ENCODE data around the gene CUX1.
"Not testable (repeated sequence)": the region's sequence is repeated elsewhere in the genome, so short reads cannot be mapped to it uniquely, and the experiment has no call there.

CUX1 gene

DNA sequence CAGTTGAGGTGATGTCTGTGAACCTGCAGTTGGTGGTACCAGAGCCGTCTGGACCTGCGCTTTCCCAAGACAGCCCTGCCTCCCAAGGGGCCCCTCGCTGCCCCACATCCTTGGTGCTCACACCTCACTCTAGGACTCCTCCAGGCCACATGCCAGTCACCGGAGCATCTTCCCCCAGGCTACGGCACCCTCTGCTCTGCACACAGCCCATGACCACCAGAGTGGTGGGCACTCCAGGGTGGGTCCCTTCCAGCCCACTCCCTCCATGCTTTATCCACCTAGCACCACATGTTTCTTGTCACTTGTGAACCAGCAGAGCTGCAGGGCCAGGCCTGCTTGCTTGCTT lies 285.6 kb downstream of the CUX1 start:
- DNase-seq (ENCODE audit: low read depth) = no peak

- DNase-seq (ENCODE audit: low read depth) = no peak
Observed at GRCh38 chr7:102104245-102104644, 286.8 kb downstream of the CUX1 start.

DNA sequence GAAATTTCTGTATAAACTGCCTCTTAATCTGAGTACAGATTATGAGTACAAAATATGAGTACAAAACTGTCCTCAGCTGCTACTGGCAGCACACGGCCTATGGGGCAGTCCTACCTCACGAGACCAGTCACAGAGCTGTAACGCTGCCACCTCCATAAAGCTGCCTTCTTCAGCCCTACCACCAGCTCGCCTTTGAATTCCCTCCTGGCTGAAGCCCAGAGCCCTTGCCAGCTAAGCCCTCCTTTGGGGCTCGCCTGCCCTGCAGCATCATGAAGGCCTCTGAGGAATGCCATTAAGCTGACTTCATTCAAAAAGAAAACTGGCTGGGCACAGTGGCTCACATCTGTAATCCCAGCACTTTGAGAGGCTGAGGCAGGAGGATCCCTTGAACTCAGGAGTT lies 289.2 kb downstream of the CUX1 start:
- no peak for DNase-seq (ENCODE audit: low read depth)

DNA sequence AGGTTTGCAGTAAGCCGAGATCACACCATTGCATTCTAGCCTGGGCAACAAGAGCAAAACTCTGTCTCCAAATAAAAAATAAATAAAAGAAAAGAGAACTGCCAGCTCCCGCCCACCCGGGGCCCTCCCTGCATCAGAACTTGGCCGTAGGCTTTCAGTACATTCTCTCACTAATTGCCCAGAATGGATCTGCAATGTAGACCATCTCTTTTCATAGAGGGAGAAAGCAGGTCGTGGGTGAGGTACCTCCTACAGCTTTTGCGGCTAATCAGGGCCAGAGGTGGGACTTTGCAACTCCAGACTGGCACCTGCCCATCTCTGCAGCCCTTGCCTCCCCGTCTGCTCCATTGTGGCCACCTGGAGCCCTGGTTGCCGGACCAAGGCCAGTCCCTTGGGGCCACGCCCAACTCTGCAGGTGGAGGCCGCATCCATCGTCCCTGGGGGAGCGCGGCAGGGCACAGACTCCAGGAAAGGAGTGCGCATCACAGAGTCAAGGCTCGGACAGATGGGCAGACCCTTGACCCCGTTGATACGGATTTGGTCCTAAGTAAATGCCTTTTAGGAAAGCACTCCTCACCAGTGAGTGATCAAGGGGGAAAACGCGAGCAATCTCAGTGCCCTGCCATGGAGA lies 290.2 kb downstream of the CUX1 start:
- no peak for DNase-seq (ENCODE audit: low read depth)

DNA sequence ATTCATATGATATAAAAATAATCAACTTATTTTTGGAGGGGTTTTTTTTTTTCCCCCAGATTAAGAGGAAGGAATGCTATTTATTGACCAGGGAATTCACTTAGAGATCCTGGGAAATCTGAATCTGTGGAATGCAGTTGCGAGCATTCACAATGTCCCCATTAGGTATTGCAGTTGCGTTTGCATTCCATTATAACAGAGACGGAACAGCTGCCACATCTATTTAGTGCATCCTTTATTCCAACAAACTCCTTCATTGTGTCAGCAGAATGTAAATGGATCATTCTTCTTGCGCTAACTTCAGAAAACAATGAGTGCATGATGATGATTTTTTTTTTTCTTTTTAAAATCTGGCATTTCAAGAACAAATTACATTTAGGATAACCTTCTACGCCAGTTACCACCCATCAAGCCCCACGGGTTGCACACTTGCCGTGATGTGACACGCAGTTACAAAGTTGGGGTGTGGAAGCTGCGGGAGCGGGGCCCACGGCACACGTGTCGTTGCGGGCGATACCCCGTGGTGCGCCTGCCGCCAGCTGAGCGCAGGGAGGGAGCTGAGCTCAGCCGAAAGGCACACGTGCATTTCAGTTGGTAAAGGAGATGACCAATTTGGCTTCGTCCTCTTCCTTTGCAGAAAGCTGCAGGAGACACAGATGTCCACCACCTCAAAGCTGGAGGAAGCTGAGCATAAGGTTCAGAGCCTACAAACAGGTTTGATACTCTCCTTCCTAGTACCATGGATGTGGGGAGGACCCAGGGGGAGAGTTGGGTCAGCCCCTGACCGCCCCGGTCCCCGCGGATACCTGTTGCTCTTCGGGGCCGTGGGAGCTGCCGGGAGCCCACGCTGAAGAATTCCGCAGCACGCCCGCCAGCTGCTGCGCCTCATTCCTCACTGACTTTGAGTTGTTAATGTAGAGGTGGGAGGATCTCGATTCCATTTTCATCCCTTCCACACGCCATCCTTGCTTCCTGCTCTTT lies 293.9 kb downstream of the CUX1 start:
- no peak for DNase-seq (ENCODE audit: low read depth)

DNA sequence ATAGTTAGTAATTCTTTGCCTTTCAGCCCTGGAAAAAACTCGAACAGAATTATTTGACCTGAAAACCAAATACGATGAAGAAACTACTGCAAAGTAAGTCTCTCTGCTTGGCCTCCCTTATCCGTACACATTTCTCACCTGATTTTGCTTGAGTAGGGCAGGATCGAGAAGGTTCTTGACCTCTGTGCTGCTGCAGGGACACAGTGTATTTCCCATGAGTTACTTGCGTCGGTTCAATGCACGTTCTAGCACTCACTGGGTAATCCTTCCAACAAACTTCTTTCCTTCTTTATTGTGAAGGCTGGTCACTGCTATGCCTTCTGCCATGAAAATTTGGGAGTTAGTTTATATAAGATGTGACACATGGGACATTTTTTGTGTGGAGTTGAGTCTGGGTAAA lies 297.8 kb downstream of the CUX1 start:
- DNase-seq (ENCODE audit: low read depth) = no peak

- no peak for DNase-seq (ENCODE audit: low read depth)
Observed at GRCh38 chr7:102115931-102116330, 298.5 kb downstream of the CUX1 start.

DNA sequence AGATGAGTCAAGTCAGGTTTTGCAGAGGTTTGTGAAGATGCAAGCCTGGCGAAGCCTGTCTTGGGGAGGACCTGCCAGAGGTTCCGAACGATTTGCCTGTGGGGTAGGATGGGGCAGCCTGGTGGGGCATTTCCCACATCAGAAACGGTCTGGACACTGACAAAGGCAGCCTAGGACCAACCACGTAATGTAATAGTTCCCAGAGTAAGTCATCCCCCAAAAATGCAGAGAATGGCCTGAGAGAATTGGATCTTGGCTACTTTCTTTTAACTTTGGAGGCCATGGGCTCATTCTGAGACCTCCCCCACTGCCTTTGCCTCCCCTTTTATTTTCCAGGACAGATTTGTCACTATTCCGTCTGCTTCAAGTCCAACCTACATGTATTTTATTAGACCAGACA lies 300.3 kb downstream of the CUX1 start:
- no peak for DNase-seq (ENCODE audit: low read depth)

DNA sequence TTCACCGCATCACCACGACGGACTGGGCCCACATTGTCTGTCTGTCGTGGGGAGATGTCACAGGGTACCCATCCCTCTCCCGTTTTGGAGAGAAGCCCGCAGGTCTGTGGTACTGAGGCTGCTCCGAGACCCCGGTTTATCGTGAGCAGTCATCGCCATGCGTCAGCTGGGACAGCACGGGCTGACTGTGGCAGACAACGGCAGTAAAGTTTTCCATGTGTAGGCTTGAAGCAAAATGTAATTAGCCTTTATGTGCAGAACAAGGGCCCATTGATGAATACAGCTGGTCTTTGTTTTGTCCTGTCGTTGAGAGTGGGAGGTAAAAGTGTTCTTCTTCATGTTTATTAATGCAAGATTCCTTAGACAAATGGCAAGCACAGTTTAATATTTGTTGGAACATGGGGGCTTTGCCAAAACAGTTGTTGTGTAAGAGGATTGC lies 301.8 kb downstream of the CUX1 start:
- no peak for DNase-seq (ENCODE audit: low read depth)

DNA sequence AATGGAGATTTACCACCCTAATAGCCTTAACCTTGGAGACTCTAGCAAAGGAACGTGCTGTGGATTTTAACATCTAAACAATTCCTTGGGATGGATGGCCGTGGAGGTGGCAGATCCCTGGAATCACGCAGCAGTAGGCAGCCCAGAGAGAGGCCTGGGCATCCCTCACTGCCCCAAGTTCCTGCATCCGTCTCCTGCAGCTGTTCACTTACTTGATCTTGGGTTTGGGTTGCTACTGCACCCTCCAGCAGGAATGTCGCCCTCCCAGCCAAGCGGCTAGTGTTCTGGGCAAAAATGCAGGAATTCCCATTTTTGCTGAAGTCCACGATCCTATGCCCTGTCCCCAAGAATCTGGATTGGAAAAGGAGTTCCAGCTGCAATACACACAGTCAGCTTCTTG lies 302.5 kb downstream of the CUX1 start:
- no peak for DNase-seq (ENCODE audit: low read depth)

GRCh38 chr7:102120666-102121195 lies 303.3 kb downstream of the CUX1 start:
- DNase-seq (ENCODE audit: low read depth) = no peak

- DNase-seq (ENCODE audit: low read depth) = no peak
Observed at GRCh38 chr7:102122026-102122425, 304.6 kb downstream of the CUX1 start.

DNA sequence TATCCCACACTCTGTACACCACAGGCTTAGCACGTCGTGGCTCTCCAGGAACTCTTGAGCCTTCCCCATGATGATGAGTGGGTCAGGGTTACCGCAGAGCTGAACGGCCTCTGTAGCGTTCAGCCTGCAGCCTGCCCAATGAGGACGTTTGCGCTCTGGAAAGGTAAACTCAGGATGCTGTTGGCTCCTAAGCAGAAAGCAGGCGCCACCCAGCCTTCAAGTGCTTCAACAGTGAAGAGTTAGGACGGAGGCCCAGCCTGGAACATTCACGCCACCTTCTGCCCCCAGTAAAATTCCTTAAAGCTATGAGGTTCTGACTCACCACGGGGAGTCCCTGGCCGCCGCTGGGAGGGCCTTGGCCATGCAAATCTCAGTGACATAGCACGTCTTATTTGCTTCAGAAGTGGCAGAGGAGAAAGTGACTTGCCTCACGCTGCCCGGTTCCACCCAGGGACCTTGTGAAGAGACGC lies 307.7 kb downstream of the CUX1 start:
- no peak for DNase-seq (ENCODE audit: low read depth)

- DNase-seq (ENCODE audit: low read depth) = no peak
Observed at GRCh38 chr7:102128303-102128702, 310.9 kb downstream of the CUX1 start.

GRCh38 chr7:102129636-102130370 lies 312.4 kb downstream of the CUX1 start:
- no peak for DNase-seq (ENCODE audit: low read depth)

GRCh38 chr7:102132209-102132752 lies 314.9 kb downstream of the CUX1 start:
- DNase-seq (ENCODE audit: low read depth) = no peak

DNA sequence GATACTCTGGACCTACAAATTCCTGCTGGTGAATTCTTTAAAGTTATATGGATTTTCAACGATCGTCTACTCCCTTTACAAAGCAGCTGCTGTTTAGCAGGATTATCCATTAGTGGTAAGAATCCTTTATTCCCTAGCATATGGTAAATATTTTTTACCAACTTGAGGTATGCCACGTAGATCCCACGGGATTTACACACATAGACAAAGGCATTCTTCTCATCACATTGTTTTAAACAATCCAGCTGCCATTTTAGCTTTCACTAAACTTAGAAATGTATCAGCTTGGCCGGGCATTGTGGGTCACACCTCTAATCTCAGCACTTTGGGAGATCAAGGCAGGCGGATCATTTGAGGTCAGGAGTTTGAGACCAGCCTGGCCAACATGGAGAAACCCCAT lies 321.2 kb downstream of the CUX1 start:
- DNase-seq (ENCODE audit: low read depth) = no peak

DNA sequence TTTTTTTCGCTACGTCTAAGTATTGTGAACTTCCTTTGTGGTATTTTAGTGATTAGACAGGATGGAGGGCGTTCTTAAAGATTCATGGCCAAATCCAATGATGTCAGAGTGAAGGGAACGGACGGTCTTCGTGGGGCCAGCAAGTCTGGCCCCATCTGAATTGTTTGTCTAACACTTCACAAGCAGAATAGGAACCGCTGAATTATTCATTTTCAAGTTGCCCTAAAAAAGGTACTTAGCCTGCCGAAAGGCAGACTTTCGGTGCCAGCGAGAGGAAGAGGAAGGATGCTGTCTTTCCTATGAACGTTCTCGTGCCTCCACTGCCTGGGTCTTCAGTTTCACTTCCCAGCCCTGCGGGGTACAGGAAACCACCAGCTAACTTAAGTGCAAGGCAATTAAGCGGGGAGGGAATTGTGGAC lies 323.5 kb downstream of the CUX1 start:
- DNase-seq (ENCODE audit: low read depth) = no peak

DNA sequence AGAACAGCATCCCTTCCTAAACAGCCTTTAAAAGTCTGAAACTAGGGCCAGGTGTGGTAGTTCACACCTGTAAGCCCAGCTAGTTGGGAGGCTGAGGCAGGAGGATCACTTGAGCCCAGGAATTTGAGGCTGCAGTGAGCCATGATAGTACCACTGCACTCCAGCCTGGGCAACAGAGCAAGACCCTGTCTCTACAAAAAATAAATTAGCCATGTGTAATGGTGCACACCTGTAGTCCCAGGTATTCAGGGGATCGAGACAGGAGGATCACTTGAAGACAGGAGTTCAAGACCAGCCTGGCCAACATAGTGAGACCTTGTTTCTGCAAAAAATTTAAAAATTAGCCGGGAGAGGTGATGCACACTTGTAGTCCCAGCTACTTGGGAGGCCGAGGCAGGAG lies 325.0 kb downstream of the CUX1 start:
- not testable (repeated sequence) for DNase-seq (ENCODE audit: low read depth)

GRCh38 chr7:102146122-102146521 lies 328.7 kb downstream of the CUX1 start:
- no peak for DNase-seq (ENCODE audit: low read depth)

GRCh38 chr7:102147008-102147407 lies 329.6 kb downstream of the CUX1 start:
- no peak for DNase-seq (ENCODE audit: low read depth)

- no peak for DNase-seq (ENCODE audit: low read depth)
Observed at GRCh38 chr7:102148799-102149198, 331.4 kb downstream of the CUX1 start.
